Loucy (cell line): ENCODE measurements around the gene SLC2A4RG.

ENCODE experiments used
- H2AFZ ChIP-seq: fragments of 200-600 bp; sonication (generic); 2 replicates; pipeline ENCODE4 v1.6.0; 2016; ENCODE audit warnings: antibody characterized with exemption, mild to moderate bottlenecking, low read length, moderate library complexity
- H3F3A ChIP-seq: fragments of 200-600 bp; 2 replicates; pipeline ENCODE4 v1.6.0; 2016; ENCODE audit warnings: antibody characterized with exemption, low read depth, mild to moderate bottlenecking
- H3K27me3 ChIP-seq: fragments of 200-600 bp; sonication (generic); 2 replicates; pipeline ENCODE4 v1.6.1; 2014; ENCODE audit warnings: low read length, mild to moderate bottlenecking; ENCODE audit not compliant: insufficient read depth, poor library complexity, severe bottlenecking
- H3K36me3 ChIP-seq: fragments of 200-600 bp; sonication (generic); 2 replicates; pipeline ENCODE4 v1.6.1; 2016; ENCODE audit warnings: low read length; ENCODE audit not compliant: insufficient read depth
- H3K4me1 ChIP-seq: fragments of 200-600 bp; sonication (generic); 2 replicates; pipeline ENCODE4 v1.5.1; 2014; ENCODE audit warnings: low read length, mild to moderate bottlenecking; ENCODE audit not compliant: insufficient read depth, poor library complexity, severe bottlenecking
- H3K4me2 ChIP-seq: fragments of 200-600 bp; sonication (generic); 2 replicates; pipeline ENCODE4 v1.6.0; 2014; ENCODE audit warnings: antibody characterized with exemption, low read length, low read depth, mild to moderate bottlenecking; ENCODE audit not compliant: poor library complexity, severe bottlenecking
- H3K4me3 ChIP-seq: fragments of 200-600 bp; sonication (generic); 2 replicates; pipeline ENCODE4 v1.5.1; 2014; ENCODE audit warnings: low read length, mild to moderate bottlenecking, mixed read lengths; ENCODE audit not compliant: poor library complexity, severe bottlenecking
- H3K79me2 ChIP-seq: fragments of 200-600 bp; sonication (generic); 2 replicates; pipeline ENCODE4 v1.6.1; 2014; ENCODE audit warnings: low read length; ENCODE audit not compliant: insufficient read depth
- H3K9ac ChIP-seq: fragments of 200-600 bp; sonication (generic); 2 replicates; pipeline ENCODE4 v1.6.0; 2014; ENCODE audit warnings: mild to moderate bottlenecking, low read depth, low read length, moderate library complexity; ENCODE audit not compliant: poor library complexity, severe bottlenecking
- H3K9me2 ChIP-seq: fragments of 200-600 bp; sonication (generic); replicated peaks from 2 replicates; pipeline ENCODE4 v1.6.1; 2016; ENCODE audit warnings: low read depth, low read length, mixed read lengths
- H3K9me3 ChIP-seq: fragments of 200-600 bp; sonication (generic); 2 replicates; pipeline ENCODE4 v1.6.1; 2014; ENCODE audit warnings: mild to moderate bottlenecking, antibody characterized with exemption, low read length, low read depth; ENCODE audit not compliant: insufficient read depth
- H4K20me1 ChIP-seq: fragments of 200-600 bp; sonication (generic); 2 replicates; pipeline ENCODE4 v1.6.0; 2014; ENCODE audit warnings: antibody characterized with exemption, low read length, mild to moderate bottlenecking; ENCODE audit not compliant: insufficient read depth, poor library complexity, severe bottlenecking
- CTCF ChIP-seq: fragments of 200-600 bp; sonication (generic); conservative IDR thresholded peaks from 2 replicates; pipeline ENCODE4 v1.5.1; 2014; ENCODE audit warnings: mild to moderate bottlenecking, antibody characterized with exemption, low read length
- EZH2phosphoT487 ChIP-seq: fragments of 200-600 bp; IDR thresholded peaks from 2 replicates; pipeline ENCODE4 v1.6.1; 2018; ENCODE audit warnings: antibody characterized with exemption, mild to moderate bottlenecking, moderate library complexity, borderline replicate concordance

SLC2A4RG gene

GRCh38 chr20:63734111-63734945 is 5.2 kb upstream of the SLC2A4RG start:
- H3K36me3 ChIP-seq = peaks cover 25% of the 10 kb centered on the region; the same call in 1 of the 2 replicates
- H3K4me2 ChIP-seq = no peak overlapping the region
- H3K79me2 ChIP-seq = peaks cover 54% of the 10 kb centered on the region; the same call in 1 of the 2 replicates
- H3K9me3 ChIP-seq = no peaks in the 10 kb centered on the region
- H2AFZ ChIP-seq = no peak overlapping the region
- peaks cover 17% of the 10 kb centered on the region for H4K20me1 ChIP-seq
- no peak for TF ChIP-seq CTCF
- TF ChIP-seq EZH2phosphoT487 = no peak
- no peak overlapping the region for H3K4me3 ChIP-seq
- no peak overlapping the region for H3K9ac ChIP-seq
- H3K27me3 ChIP-seq = no peaks in the 10 kb centered on the region
- H3K9me2 ChIP-seq = no peaks in the 10 kb centered on the region
- H3K4me1 ChIP-seq = peaks cover 56% of the 10 kb centered on the region
- peaks cover 14% of the 10 kb centered on the region for H3F3A ChIP-seq

GRCh38 chr20:63734946-63735858 is 4.4 kb upstream of the SLC2A4RG start:
- Histone ChIP-seq H3K9ac (peak overlapping the region; percentile 98), H4K20me1 (peaks cover 17% of the 10 kb centered on the region)

More at GRCh38 chr20:63734946-63735858, 4.4 kb upstream of the SLC2A4RG start:
- Histone ChIP-seq H3K4me2 (peak overlapping the region; percentile 95), H3K9me3 (no peaks in the 10 kb centered on the region), H3K27me3 (no peaks in the 10 kb centered on the region), H3K4me3 (no peak overlapping the region), H3K9me2 (no peaks in the 10 kb centered on the region), H3K4me1 (peaks cover 47% of the 10 kb centered on the region), H3K79me2 (peaks cover 46% of the 10 kb centered on the region; the same call in 1 of the 2 replicates), H3F3A (peaks cover 11% of the 10 kb centered on the region), H2AFZ (no peak overlapping the region), H3K36me3 (peaks cover 25% of the 10 kb centered on the region; the same call in 1 of the 2 replicates)
- no peak for TF ChIP-seq CTCF
- TF ChIP-seq EZH2phosphoT487 = no peak
